SW 1271 (cell line): ENCODE results near the gene LCNL1.
"Not testable (repeated sequence)": the region's sequence is repeated elsewhere in the genome, so short reads cannot be mapped to it uniquely, and the experiment has no call there.

Experiments used
- DNase-seq, 2 experiments: peaks; one replicate each; lab custom pipeline; 2025; lab: John Stamatoyannopoulos, UW

The LCNL1 gene

GRCh38 chr9:137026384-137026783 is 43.6 kb downstream of the LCNL1 start:
- DNase-seq, result no peak

- DNase-seq, result no peak
Observed at GRCh38 chr9:137026828-137027227, 44.0 kb downstream of the LCNL1 start.

- peak in 1 of 2 experiments; percentile 39 for DNase-seq
Observed at GRCh38 chr9:137027369-137028262, 44.8 kb downstream of the LCNL1 start, which contains the start of gene ABCA2. Gene ABCA2 (minus strand): TSS chr9:137028237. CDS start chr9:137028140, 97 bp downstream.

- DNase-seq, result peak in 1 of 2 experiments; percentile 44
Observed at GRCh38 chr9:137028263-137029057, 45.7 kb downstream of the LCNL1 start.

GRCh38 chr9:137029058-137029936 is 46.5 kb downstream of the LCNL1 start:
- peak; percentile 23 to 65 for DNase-seq

- no peak for DNase-seq
Observed at GRCh38 chr9:137030006-137030405, 47.2 kb downstream of the LCNL1 start.

- DNase-seq, result no peak
Observed at GRCh38 chr9:137030538-137031527, 48.0 kb downstream of the LCNL1 start.

GRCh38 chr9:137031904-137032640 is 49.3 kb downstream of the LCNL1 start, which contains the start of gene FUT7:
Gene FUT7 (minus strand): TSS chr9:137032088. CDS start chr9:137031991, 97 bp downstream.
- no peak for DNase-seq

GRCh38 chr9:137032858-137033257 is 50.1 kb downstream of the LCNL1 start:
- DNase-seq, result no peak

GRCh38 chr9:137033481-137033880 is 50.7 kb downstream of the LCNL1 start:
- not testable (repeated sequence) for DNase-seq

GRCh38 chr9:137034039-137034708 is 51.4 kb downstream of the LCNL1 start:
- DNase-seq, result no peak

- DNase-seq, result peak; percentile 38 to 79
Observed at GRCh38 chr9:137034709-137035506, 52.1 kb downstream of the LCNL1 start.
